Measurements from ENCODE around the gene TARS1. TPM values are rescaled to one million over a fixed set of nuclear protein-coding genes. Genes with fewer than 3 reads are reported as not detected.
"Not testable (repeated sequence)": the region's sequence is repeated elsewhere in the genome, so short reads cannot be mapped to it uniquely, and the experiment has no call there.

TARS1 gene
- total RNA-seq, 1 experiment from 2014 or later, result 304 TPM

GRCh38 chr5:33509036-33509435 lies 68.3 kb downstream of the TARS1 start (continued):
- TF ChIP-seq AR (CRISPR knock-in tag; IDR thresholded peaks at IDR 0.05) (no peak), NR1H2 (CRISPR knock-in tag; IDR thresholded peaks at IDR 0.05) (no peak), ZNF219 (CRISPR knock-in tag; IDR thresholded peaks at IDR 0.05; ENCODE audit: borderline replicate concordance) (no peak), TEAD4 (CRISPR knock-in tag; IDR thresholded peaks at IDR 0.05) (no peak), STAT6 (CRISPR knock-in tag; conservative IDR thresholded peaks at IDR 0.05; ENCODE audit: low read depth) (no peak), FOXK1 (CRISPR knock-in tag; IDR thresholded peaks at IDR 0.05) (no peak), JUN (CRISPR knock-in tag; IDR thresholded peaks at IDR 0.05) (no peak)
- TF ChIP-seq, protein P1, sequence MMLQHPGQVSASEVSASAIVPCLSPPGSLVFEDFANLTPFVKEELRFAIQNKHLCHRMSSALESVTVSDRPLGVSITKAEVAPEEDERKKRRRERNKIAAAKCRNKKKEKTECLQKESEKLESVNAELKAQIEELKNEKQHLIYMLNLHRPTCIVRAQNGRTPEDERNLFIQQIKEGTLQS (CRISPR knock-in tag; conservative IDR thresholded peaks at IDR 0.05), result no peak
- TF ChIP-seq, protein P2, sequence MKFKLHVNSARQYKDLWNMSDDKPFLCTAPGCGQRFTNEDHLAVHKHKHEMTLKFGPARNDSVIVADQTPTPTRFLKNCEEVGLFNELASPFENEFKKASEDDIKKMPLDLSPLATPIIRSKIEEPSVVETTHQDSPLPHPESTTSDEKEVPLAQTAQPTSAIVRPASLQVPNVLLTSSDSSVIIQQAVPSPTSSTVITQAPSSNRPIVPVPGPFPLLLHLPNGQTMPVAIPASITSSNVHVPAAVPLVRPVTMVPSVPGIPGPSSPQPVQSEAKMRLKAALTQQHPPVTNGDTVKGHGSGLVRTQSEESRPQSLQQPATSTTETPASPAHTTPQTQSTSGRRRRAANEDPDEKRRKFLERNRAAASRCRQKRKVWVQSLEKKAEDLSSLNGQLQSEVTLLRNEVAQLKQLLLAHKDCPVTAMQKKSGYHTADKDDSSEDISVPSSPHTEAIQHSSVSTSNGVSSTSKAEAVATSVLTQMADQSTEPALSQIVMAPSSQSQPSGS (CRISPR knock-in tag; IDR thresholded peaks at IDR 0.05; ENCODE audit: borderline replicate concordance, low read depth), result no peak

DNA sequence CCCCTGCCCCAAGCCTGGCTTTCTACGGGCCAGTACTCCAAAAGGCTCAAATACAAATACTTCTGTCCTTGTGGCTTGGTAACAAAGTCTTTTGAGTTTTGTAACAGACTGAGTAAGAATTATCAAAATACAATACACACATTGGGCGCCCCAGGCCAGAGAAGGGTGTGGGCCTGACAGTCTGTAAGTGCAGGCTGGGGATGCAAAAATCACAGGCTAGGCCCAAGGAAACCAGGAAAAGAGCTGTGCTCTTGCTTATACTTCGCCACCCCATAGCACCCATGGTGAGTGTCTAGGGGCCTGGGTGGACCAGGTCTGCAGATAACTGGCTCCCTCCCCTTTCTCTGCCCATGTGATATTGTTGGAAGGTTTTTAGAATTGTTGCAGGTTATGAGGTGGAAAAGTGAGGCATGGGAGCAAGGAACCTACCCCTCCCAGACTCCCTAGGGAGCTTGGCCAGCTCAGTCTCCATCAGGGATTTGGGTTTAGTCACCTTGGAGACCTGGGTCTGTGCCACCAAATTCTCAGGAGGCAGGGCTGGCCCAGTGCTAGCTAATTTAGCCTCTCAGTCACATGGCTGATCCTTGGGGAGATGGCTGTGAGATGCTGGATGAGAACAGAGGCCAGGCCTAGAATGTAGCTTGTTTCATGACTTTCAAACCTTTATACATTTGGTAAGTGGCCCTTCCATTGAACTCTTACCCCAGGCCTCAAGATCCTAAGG lies 72.9 kb downstream of the TARS1 start:
- ATAC-seq, result no peak
- Mint-ChIP-seq H3K4me3 (no peak overlapping the region), H3K27me3 (ENCODE audit: low read depth) (peaks cover 3% of the 10 kb centered on the region; the same call in 1 of the 2 replicates), H3K36me3 (peaks cover 7% of the 10 kb centered on the region), H3K27ac (no peak overlapping the region), H3K4me1 (0 out of 2 replicates have a peak, but pooled peaks cover 2% of the 10 kb centered on the region), H3K9me3 (peaks cover 27% of the 10 kb centered on the region)
- DNase-seq (ENCODE audit: low spot score), result no peak
- TF ChIP-seq SP1 (CRISPR knock-in tag; conservative IDR thresholded peaks at IDR 0.05) (no peak), ZNF425 (CRISPR knock-in tag; conservative IDR thresholded peaks at IDR 0.05) (no peak), TP53 (CRISPR knock-in tag; IDR thresholded peaks at IDR 0.05) (no peak), ZNF121 (CRISPR knock-in tag; IDR thresholded peaks at IDR 0.05) (no peak), TEAD1 (CRISPR knock-in tag; IDR thresholded peaks at IDR 0.05) (no peak), TEAD4 (CRISPR knock-in tag; IDR thresholded peaks at IDR 0.05) (no peak), CBFB (CRISPR knock-in tag; IDR thresholded peaks at IDR 0.05; ENCODE audit: low read depth) (no peak), MAX (CRISPR knock-in tag; IDR thresholded peaks at IDR 0.05) (no peak), SOX15 (CRISPR knock-in tag; IDR thresholded peaks at IDR 0.05) (no peak)
- TF ChIP-seq, protein P3, sequence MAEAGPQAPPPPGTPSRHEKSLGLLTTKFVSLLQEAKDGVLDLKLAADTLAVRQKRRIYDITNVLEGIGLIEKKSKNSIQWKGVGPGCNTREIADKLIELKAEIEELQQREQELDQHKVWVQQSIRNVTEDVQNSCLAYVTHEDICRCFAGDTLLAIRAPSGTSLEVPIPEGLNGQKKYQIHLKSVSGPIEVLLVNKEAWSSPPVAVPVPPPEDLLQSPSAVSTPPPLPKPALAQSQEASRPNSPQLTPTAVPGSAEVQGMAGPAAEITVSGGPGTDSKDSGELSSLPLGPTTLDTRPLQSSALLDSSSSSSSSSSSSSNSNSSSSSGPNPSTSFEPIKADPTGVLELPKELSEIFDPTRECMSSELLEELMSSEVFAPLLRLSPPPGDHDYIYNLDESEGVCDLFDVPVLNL (CRISPR knock-in tag; IDR thresholded peaks at IDR 0.05; ENCODE audit: borderline replicate concordance, low read depth), result no peak
- POLR2A ChIA-PET, result no interaction called here
- CTCF ChIA-PET, result interaction anchor here (0.6 kb wide), 1 partner anchor 19 kb away, joined by 3 read pairs; no protein-coding TSS in a partner anchor

GRCh38 chr5:33515366-33515765 lies 74.6 kb downstream of the TARS1 start:
- POLR2A ChIA-PET; H3K27ac Mint-ChIP-seq; CTCF ChIA-PET; H3K27me3 Mint-ChIP-seq (ENCODE audit: low read depth); ATAC-seq; H3K4me1 Mint-ChIP-seq; DNase-seq (ENCODE audit: low spot score); H3K4me3 Mint-ChIP-seq: not testable (repeated sequence)
- Mint-ChIP-seq H3K36me3 (peaks cover 14% of the 10 kb centered on the region), H3K9me3 (peaks cover 39% of the 10 kb centered on the region)

Measured in WTC11 (cell line).